Thyroid gland (tissue), 4 donors: Measurements from ENCODE around the gene SH3BP4. TPM values are rescaled to one million over a fixed set of nuclear protein-coding genes. Genes with fewer than 3 reads are reported as not detected.

Experiments
- DNase-seq, 2 donors: peaks; one replicate each; pipeline ENCODE4 v3.0.0-alpha.2; 2019
- H3K27ac ChIP-seq, 3 donors: fragments of 200-600 bp; sonication (generic); 1 replicate in 2 of 3; 2 replicates in 1 of 3; pipeline ENCODE4 v1.5.1; 2016 to 2019; ENCODE audit warnings: mild to moderate bottlenecking in 1 of 3, moderate library complexity in 1 of 3
- H3K27me3 ChIP-seq: fragments of 200-600 bp; sonication (generic); one replicate; pipeline ENCODE4 v1.5.1; 2019
- H3K36me3 ChIP-seq, 2 donors: fragments of 200-600 bp; sonication (generic); one replicate each; pipeline ENCODE4 v1.5.1; 2016 to 2019
- H3K4me1 ChIP-seq, 2 donors: fragments of 200-600 bp; sonication (generic); one replicate each; pipeline ENCODE4 v1.5.1; 2017 to 2019
- H3K4me3 ChIP-seq, 3 donors: fragments of 200-600 bp; sonication (generic); replicated peaks in 1 of 3; 1 replicate in 2 of 3; 2 replicates in 1 of 3; pipeline ENCODE4 v1.5.1; 2016; ENCODE audit warnings: mild to moderate bottlenecking in 1 of 3
- H3K9me3 ChIP-seq: fragments of 200-600 bp; sonication (generic); one replicate; pipeline ENCODE4 v1.5.1; 2017
- POLR2A ChIP-seq, 2 donors: fragments of 450-650 bp; IDR thresholded peaks; one replicate each; pipeline ENCODE4 v1.6.1; 2017; ENCODE audit warnings: antibody characterized with exemption in 2 of 2, mild to moderate bottlenecking in 2 of 2, moderate library complexity in 1 of 2
- WGBS, 2 donors: methylation state at CpG; one replicate each; pipeline ENCODE4 v1.1.5; 2017; 5-methylcytosine and 5-hydroxymethylcytosine counted together
- intact Hi-C: fragments of 100-400 bp; cut with DNase I; formaldehyde crosslinking; loops from one replicate; pipeline ENCODE4 v1.15.1; 2023
- total RNA-seq, 4 donors: library from RNA; depleted of rRNA; stranded (reverse); fragments of >200 nt; gene quantifications; one replicate each; pipeline ENCODE4 v1.2.3, GENCODE V29; 2016
- TF ChIP-seq, protein P1 (sequence below), 6 experiments: fragments of 200-600 bp in 3 of 6; fragments of 450-650 bp in 3 of 6; sonication (generic) in 3 of 6; IDR thresholded peaks; one replicate each; pipeline ENCODE4 v1.5.1; 2016 to 2019; ENCODE audit warnings: antibody characterized with exemption in 6 of 6, mild to moderate bottlenecking in 2 of 6, inconsistent platforms in 1 of 6, moderate library complexity in 1 of 6

SH3BP4 gene
- total RNA-seq, 4 donors from 2014 or later = 36.9 to 64.6 (median 47.9) TPM

DNA sequence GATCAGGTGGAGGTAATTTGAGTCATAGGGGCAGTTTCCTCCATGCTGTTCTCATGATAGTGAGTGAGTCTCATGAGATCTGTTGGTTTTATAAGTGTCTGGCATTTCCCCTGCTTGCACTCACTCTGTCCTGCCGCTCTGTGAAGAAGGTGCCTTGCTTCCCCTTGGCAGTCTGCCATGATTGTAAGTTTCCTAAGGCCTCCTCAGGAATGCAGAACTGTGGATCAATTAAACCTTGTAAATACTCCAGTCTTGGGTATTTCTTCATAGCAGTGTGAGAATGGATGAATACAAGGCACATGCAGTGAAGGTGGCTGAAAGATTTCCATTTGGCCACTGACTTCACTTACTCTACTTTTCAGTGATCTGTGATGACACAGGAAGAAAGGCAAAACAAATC lies 133.7 kb downstream of the SH3BP4 start:
- 28 to 42% methylated on average over 1 of the region's 1 CpG for WGBS, 2 donors
- TF ChIP-seq, protein P1, sequence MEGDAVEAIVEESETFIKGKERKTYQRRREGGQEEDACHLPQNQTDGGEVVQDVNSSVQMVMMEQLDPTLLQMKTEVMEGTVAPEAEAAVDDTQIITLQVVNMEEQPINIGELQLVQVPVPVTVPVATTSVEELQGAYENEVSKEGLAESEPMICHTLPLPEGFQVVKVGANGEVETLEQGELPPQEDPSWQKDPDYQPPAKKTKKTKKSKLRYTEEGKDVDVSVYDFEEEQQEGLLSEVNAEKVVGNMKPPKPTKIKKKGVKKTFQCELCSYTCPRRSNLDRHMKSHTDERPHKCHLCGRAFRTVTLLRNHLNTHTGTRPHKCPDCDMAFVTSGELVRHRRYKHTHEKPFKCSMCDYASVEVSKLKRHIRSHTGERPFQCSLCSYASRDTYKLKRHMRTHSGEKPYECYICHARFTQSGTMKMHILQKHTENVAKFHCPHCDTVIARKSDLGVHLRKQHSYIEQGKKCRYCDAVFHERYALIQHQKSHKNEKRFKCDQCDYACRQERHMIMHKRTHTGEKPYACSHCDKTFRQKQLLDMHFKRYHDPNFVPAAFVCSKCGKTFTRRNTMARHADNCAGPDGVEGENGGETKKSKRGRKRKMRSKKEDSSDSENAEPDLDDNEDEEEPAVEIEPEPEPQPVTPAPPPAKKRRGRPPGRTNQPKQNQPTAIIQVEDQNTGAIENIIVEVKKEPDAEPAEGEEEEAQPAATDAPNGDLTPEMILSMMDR (IDR thresholded peaks at IDR 0.05) = no peak
- no peak for TF ChIP-seq POLR2A (IDR thresholded peaks at IDR 0.05)

DNA sequence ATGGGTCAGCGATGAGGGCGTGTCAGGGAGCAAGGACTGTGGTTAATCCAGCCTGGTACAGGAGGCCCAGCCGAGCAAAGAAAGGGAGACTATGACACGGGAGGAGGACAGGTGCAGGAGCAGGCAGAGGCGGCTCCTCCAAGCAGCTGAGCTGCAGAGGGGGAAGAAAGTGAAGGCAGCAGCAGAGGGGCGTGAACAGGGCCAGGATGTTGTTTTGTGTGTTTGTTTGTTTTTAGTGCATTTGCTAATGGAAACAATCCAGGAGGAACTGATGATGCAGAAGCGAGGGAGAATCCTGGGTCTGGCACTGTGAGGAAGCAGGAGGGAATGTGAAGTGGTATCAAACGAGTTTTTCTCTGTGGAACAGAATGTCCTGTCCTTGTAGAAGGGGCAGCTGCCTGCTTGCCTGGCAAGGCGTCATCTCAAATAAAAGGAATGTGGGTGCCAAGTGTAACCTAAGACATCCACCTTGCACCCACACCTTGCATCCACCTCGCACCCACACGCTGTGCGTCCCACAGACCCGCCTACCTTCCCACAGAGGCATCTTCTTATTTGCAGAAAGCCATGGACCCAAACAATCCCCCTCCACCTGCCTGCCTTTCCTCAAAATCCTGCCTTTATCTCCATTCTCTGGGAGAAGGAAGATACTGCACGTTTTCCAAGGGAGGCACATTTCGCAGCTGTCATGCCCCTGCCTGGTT lies 134.8 kb downstream of the SH3BP4 start:
- intact Hi-C loops = no loop called here
- Histone ChIP-seq H3K27ac (no peak overlapping the region), H3K9me3 (no peaks in the 10 kb centered on the region), H3K4me3 (no peak overlapping the region), H3K36me3 (no peaks in the 10 kb centered on the region), H3K4me1 (peaks cover 0 to 4% of the 10 kb centered on the region in 2 donors), H3K27me3 (no peaks in the 10 kb centered on the region)
- no peak for DNase-seq
- TF ChIP-seq POLR2A (IDR thresholded peaks at IDR 0.05) = no peak
- TF ChIP-seq, protein P1 (IDR thresholded peaks at IDR 0.05) = no peak
- WGBS, 2 donors = 86 to 87% methylated on average over 15 of the region's 15 CpGs

More for the DNA sequence above, 133.7 kb downstream of the SH3BP4 start:
- Histone ChIP-seq H3K36me3 (no peaks in the 10 kb centered on the region), H3K9me3 (no peaks in the 10 kb centered on the region), H3K27ac (no peak overlapping the region), H3K27me3 (no peaks in the 10 kb centered on the region), H3K4me1 (peaks cover 0 to 4% of the 10 kb centered on the region in 2 donors), H3K4me3 (no peak overlapping the region)
- no peak for DNase-seq
- intact Hi-C loops = no loop called here

DNA sequence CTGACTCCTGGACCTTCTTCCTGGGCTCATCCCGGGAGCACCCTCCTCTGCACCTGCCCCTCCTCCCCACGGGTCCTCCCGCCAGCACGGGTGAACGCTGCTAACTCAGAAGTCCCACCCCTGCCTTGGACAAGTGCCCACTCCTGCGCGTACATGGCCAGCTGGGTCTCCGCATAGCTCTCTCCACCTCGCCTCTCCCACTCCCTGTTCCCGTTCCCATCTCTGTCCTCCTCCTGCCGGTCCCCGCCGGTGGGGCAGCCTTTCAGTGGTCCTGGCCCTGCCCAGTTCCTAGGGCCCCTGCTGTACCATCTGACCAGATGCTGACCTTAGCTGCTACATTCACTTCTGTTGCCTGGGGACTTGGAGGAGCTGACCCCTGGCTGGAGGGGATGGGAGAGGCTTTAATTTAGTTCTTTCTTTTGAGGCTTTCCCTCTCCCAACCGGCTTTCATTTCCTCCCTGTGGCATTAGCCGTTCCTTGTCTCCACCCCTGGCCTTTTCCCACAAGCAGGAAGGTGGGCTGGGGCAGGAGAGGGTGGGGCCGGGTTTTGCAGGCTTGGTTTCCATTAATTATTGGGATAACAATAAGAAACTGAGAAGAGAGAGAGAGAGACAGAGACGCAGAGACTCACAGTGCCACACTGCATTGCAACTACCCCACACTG lies 136.1 kb downstream of the SH3BP4 start:
- 23 to 24% methylated on average over 17 of the region's 17 CpGs for WGBS, 2 donors
- Histone ChIP-seq H3K4me3 (no peak overlapping the region), H3K27ac (no peak overlapping the region)

DNA sequence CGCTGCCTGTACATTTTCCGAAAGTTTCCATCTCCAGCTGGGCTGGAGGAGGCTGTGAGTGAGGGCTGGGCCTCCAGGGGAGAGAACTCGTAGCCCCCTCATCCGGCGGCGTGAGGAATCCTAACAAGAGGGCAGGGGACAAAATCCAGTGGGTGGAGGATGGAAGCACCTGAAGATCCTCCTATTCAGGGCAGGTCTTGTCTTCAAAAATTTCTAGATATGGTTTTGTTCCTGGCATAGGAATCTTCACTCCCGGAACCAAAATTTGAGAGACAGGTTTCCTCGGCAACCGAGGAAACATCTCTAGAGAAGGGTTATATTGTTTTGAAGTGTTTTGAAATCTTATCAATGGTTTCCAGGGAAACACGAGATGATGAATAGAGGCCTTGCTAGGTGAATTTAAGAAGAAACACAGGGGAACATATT lies 136.7 kb downstream of the SH3BP4 start:
- 63 to 74% methylated on average over 10 of the region's 10 CpGs for WGBS, 2 donors
- Histone ChIP-seq H3K36me3 (no peaks in the 10 kb centered on the region), H3K4me1 (peaks cover 0 to 4% of the 10 kb centered on the region in 2 donors), H3K27ac (no peak overlapping the region), H3K27me3 (no peaks in the 10 kb centered on the region), H3K9me3 (no peaks in the 10 kb centered on the region), H3K4me3 (no peak overlapping the region)
- intact Hi-C loops = no loop called here
- TF ChIP-seq, protein P1 (IDR thresholded peaks at IDR 0.05) = no peak
- TF ChIP-seq POLR2A (IDR thresholded peaks at IDR 0.05) = no peak
- DNase-seq = no peak

More for the DNA sequence above, 136.1 kb downstream of the SH3BP4 start:
- TF ChIP-seq, protein P1 (IDR thresholded peaks at IDR 0.05) = no peak
- no peak for TF ChIP-seq POLR2A (IDR thresholded peaks at IDR 0.05)
- intact Hi-C loops = no loop called here
- no peaks in the 10 kb centered on the region for H3K27me3 ChIP-seq
- H3K4me1 ChIP-seq = peaks cover 0 to 4% of the 10 kb centered on the region in 2 donors
- H3K9me3 ChIP-seq = no peaks in the 10 kb centered on the region
- DNase-seq = peak; percentile 45 to 51
- H3K36me3 ChIP-seq = no peaks in the 10 kb centered on the region

DNA sequence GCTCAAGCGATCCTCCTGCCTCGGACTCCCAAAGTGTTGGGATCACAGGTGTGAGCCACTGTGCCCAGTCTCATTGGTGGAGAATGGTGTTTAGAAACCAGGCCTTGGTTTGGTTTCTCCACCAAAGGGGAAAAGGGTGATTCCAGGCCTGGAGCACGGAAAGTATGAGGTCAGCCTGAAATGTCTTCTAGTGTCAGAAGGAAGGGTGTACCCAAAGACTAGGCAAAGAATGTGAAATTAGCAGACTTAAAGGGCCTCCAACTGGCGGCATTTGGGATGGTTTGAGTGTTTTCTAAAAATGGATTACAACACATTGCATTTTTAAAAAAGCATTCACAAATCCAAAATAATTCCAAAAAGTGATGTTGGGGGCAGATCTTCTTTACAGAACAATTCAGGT lies 139.6 kb downstream of the SH3BP4 start:
- TF ChIP-seq, protein P1 (IDR thresholded peaks at IDR 0.05) = no peak
- no peak for TF ChIP-seq POLR2A (IDR thresholded peaks at IDR 0.05)
- Histone ChIP-seq H3K36me3 (no peaks in the 10 kb centered on the region), H3K27me3 (no peaks in the 10 kb centered on the region), H3K4me3 (no peak overlapping the region), H3K9me3 (no peaks in the 10 kb centered on the region), H3K4me1 (peaks cover 0 to 4% of the 10 kb centered on the region in 2 donors), H3K27ac (no peak overlapping the region)
- no peak for DNase-seq
- 97 to 99% methylated on average over 4 of the region's 4 CpGs for WGBS, 2 donors
- intact Hi-C loops = no loop called here
